Measurements from ENCODE around the gene PLEK. TPM values are rescaled to one million over a fixed set of nuclear protein-coding genes. Genes with fewer than 3 reads are reported as not detected.

The PLEK gene
- total and polyA plus RNA-seq, 2 donors (not counting 1 experiment from before 2014, with no cell fraction given): not detected

DNA sequence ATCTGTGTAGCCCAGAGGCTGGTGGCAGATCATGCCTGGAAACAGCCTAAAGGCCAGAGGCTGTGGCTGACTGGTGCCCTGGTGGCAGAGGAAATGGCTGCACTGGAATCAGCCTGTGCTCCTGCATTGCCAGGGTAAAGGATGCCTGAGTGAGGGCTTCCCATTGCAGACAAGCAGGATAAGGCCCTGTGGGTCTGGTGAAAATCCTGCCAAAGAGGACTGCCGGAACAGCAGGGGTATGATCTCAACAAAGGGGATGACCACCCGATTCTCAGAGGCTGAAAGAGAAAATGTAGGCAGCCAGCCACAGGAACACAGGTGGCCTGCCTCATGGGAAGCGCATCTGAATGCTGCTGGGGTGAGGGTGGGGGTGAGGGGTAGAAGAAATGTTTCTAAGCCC is 53.8 kb downstream of the PLEK start:
- Histone ChIP-seq H4K20me1 (ENCODE audit: control insufficient read depth, extremely low read depth, insufficient read depth, low read length) (no peaks in the 10 kb centered on the region), H3K4me2 (ENCODE audit: extremely low read depth, insufficient read depth, low read length) (no peak overlapping the region), H2AFZ (ENCODE audit: low read length) (no peak overlapping the region), H3K27ac (ENCODE audit: insufficient read depth, low read length) (no peak overlapping the region), H3K9me3 (ENCODE audit: control insufficient read depth, insufficient read depth, low read depth, low read length) (no peaks in the 10 kb centered on the region), H3K4me3 (replicated peaks in 1 of 4; ENCODE audit: control extremely low read depth in 1 of 4, insufficient read depth in 1 of 4, low read depth in 3 of 4, low read length in 4 of 4) (no peak overlapping the region), H3K27me3 (ENCODE audit: control insufficient read depth, insufficient read depth, low read length) (peaks cover 14% of the 10 kb centered on the region), H3K79me2 (ENCODE audit: control insufficient read depth, insufficient read depth, low read length) (no peaks in the 10 kb centered on the region), H3K9ac (ENCODE audit: insufficient read depth, low read length) (no peak overlapping the region), H3K4me1 (ENCODE audit: control insufficient read depth, extremely low read depth, insufficient read depth, low read length) (no peaks in the 10 kb centered on the region), H3K36me3 (ENCODE audit: control insufficient read depth, insufficient read depth, low read length) (no peaks in the 10 kb centered on the region)
- TF ChIP-seq, protein P1, sequence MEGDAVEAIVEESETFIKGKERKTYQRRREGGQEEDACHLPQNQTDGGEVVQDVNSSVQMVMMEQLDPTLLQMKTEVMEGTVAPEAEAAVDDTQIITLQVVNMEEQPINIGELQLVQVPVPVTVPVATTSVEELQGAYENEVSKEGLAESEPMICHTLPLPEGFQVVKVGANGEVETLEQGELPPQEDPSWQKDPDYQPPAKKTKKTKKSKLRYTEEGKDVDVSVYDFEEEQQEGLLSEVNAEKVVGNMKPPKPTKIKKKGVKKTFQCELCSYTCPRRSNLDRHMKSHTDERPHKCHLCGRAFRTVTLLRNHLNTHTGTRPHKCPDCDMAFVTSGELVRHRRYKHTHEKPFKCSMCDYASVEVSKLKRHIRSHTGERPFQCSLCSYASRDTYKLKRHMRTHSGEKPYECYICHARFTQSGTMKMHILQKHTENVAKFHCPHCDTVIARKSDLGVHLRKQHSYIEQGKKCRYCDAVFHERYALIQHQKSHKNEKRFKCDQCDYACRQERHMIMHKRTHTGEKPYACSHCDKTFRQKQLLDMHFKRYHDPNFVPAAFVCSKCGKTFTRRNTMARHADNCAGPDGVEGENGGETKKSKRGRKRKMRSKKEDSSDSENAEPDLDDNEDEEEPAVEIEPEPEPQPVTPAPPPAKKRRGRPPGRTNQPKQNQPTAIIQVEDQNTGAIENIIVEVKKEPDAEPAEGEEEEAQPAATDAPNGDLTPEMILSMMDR (conservative IDR thresholded peaks at IDR 0.05 in 1 of 2, IDR thresholded peaks at IDR 0.05 in 1 of 2; ENCODE audit: low read depth in 1 of 2, low read length in 2 of 2): no peak
- no peak for TF ChIP-seq EZH2 (IDR thresholded peaks at IDR 0.05; ENCODE audit: low read length, missing control alignments)
- DNase-seq (ENCODE audit: low read depth in 2 of 2): no peak

DNA sequence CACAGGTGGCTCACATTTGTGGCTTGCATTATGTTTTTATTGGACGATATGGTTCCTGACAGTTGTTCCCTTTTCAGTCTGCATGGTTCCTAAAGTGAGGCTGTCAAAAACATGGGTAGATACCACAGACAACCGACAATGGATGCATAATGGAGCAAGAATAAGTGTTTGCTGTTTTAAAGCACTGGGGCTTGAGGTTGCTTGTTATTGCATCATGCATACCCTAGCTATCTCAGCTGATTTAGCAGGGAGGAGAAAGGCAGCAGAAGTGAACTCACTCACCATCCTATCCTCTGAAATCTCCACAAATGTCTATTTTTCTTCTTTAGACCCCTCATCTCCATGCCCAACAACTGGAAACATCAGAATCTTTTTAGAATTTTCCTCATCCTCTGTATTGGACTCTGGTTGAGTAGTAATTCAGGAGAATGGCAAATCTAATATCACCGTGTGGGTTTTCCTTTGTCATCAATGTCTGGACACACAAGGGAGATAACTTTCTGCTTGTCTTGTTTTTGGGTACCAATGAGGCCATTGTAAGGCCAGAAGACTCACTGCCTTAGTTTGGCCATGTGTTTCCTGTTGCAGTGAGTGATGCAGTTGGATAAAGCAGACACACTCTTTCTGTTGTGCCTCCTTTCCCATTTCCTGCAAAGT is 55.3 kb downstream of the PLEK start:
- no peaks in the 10 kb centered on the region for H3K9me3 ChIP-seq (ENCODE audit: control insufficient read depth, insufficient read depth, low read depth, low read length)
- peaks cover 14% of the 10 kb centered on the region for H3K27me3 ChIP-seq (ENCODE audit: control insufficient read depth, insufficient read depth, low read length)
- no peaks in the 10 kb centered on the region for H3K36me3 ChIP-seq (ENCODE audit: control insufficient read depth, insufficient read depth, low read length)
- no peak overlapping the region for H3K27ac ChIP-seq (ENCODE audit: insufficient read depth, low read length)
- no peak overlapping the region for H2AFZ ChIP-seq (ENCODE audit: low read length)
- TF ChIP-seq, protein P1 (conservative IDR thresholded peaks at IDR 0.05 in 1 of 2, IDR thresholded peaks at IDR 0.05 in 1 of 2; ENCODE audit: low read depth in 1 of 2, low read length in 2 of 2): no peak
- TF ChIP-seq EZH2 (IDR thresholded peaks at IDR 0.05; ENCODE audit: low read length, missing control alignments): no peak
- no peak overlapping the region for H3K9ac ChIP-seq (ENCODE audit: insufficient read depth, low read length)
- H4K20me1 ChIP-seq (ENCODE audit: control insufficient read depth, extremely low read depth, insufficient read depth, low read length): no peaks in the 10 kb centered on the region
- H3K4me2 ChIP-seq (ENCODE audit: extremely low read depth, insufficient read depth, low read length): no peak overlapping the region
- no peak overlapping the region for H3K4me3 ChIP-seq (replicated peaks in 1 of 4; ENCODE audit: control extremely low read depth in 1 of 4, insufficient read depth in 1 of 4, low read depth in 3 of 4, low read length in 4 of 4)
- H3K4me1 ChIP-seq (ENCODE audit: control insufficient read depth, extremely low read depth, insufficient read depth, low read length): no peaks in the 10 kb centered on the region
- no peaks in the 10 kb centered on the region for H3K79me2 ChIP-seq (ENCODE audit: control insufficient read depth, insufficient read depth, low read length)
- peak in 1 of 2 donors; percentile 67 for DNase-seq (ENCODE audit: low read depth in 2 of 2)

DNA sequence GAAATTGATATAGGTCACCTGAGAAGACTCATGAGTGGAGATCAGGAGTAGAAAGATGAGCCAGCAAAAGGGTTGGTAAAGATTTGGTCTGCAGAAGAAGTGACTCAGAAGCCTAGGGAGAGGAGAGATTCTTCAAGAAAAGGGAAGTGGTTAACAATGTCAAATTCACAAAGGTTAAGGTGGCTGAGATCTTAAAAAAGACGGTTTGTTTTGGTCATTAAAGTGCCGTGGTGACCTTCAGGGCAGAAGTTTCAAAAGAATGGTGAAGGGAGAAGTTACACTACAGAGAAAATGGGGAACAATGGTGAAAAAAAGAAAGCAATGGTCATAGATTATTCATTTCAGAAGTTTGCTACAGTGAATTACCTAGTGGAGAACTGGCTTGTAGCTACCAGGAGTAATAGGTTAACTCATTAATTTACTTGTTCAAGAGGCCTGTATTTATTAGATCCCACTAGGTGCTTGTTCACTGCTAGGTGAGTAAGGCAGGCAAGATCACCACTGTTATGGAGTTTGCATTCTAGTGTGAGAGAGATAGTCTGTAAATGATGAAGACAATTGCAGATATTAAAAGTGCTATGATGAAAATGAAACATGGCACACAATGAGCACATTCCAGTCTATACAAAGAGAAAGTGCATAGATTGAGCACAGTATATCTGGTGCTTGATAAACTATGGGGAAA is 59.0 kb downstream of the PLEK start:
- no peaks in the 10 kb centered on the region for H4K20me1 ChIP-seq (ENCODE audit: control insufficient read depth, extremely low read depth, insufficient read depth, low read length)
- H3K27ac ChIP-seq (ENCODE audit: insufficient read depth, low read length): no peak overlapping the region
- H3K36me3 ChIP-seq (ENCODE audit: control insufficient read depth, insufficient read depth, low read length): no peaks in the 10 kb centered on the region
- H3K79me2 ChIP-seq (ENCODE audit: control insufficient read depth, insufficient read depth, low read length): no peaks in the 10 kb centered on the region
- DNase-seq (ENCODE audit: low read depth in 2 of 2): no peak
- no peaks in the 10 kb centered on the region for H3K4me1 ChIP-seq (ENCODE audit: control insufficient read depth, extremely low read depth, insufficient read depth, low read length)
- H3K4me3 ChIP-seq (replicated peaks in 1 of 4; ENCODE audit: control extremely low read depth in 1 of 4, insufficient read depth in 1 of 4, low read depth in 3 of 4, low read length in 4 of 4): no peak overlapping the region
- no peaks in the 10 kb centered on the region for H3K9me3 ChIP-seq (ENCODE audit: control insufficient read depth, insufficient read depth, low read depth, low read length)
- H3K9ac ChIP-seq (ENCODE audit: insufficient read depth, low read length): no peak overlapping the region
- peaks cover 7% of the 10 kb centered on the region for H3K27me3 ChIP-seq (ENCODE audit: control insufficient read depth, insufficient read depth, low read length)
- H3K4me2 ChIP-seq (ENCODE audit: extremely low read depth, insufficient read depth, low read length): no peak overlapping the region
- no peak overlapping the region for H2AFZ ChIP-seq (ENCODE audit: low read length)
- TF ChIP-seq, protein P1 (conservative IDR thresholded peaks at IDR 0.05 in 1 of 2, IDR thresholded peaks at IDR 0.05 in 1 of 2; ENCODE audit: low read depth in 1 of 2, low read length in 2 of 2): no peak
- no peak for TF ChIP-seq EZH2 (IDR thresholded peaks at IDR 0.05; ENCODE audit: low read length, missing control alignments)

Measured in fibroblast of lung (primary cell).